HepG2 (cell line): ENCODE results near the gene PAQR5. TPM values are rescaled to one million over a fixed set of nuclear protein-coding genes. Genes with fewer than 3 reads are reported as not detected.

Experiments used
- CAMTA2 ChIP-seq: sonication (generic); formaldehyde crosslinking; IDR thresholded peaks from 2 replicates; pipeline ENCODE4 v1.4.0; 2020; ENCODE audit warnings: mild to moderate bottlenecking, missing genetic modification reagents, borderline replicate concordance
- ETV6 ChIP-seq: sonication (generic); formaldehyde crosslinking; conservative IDR thresholded peaks from 2 replicates; pipeline ENCODE4 v1.4.0; 2020; ENCODE audit warnings: missing genetic modification reagents
- FOSL1 ChIP-seq: sonication (generic); formaldehyde crosslinking; IDR thresholded peaks from 2 replicates; pipeline ENCODE4 v1.9.0; 2021; ENCODE audit warnings: missing genetic modification reagents, borderline replicate concordance
- GPN1 ChIP-seq: sonication (generic); formaldehyde crosslinking; IDR thresholded peaks from 2 replicates; pipeline ENCODE4 v1.5.1; 2020; ENCODE audit warnings: missing genetic modification reagents, borderline replicate concordance
- GZF1 ChIP-seq: sonication (generic); formaldehyde crosslinking; IDR thresholded peaks from 2 replicates; pipeline ENCODE4 v1.5.1; 2020; ENCODE audit warnings: mild to moderate bottlenecking, missing genetic modification reagents
- HOXA5 ChIP-seq: sonication (generic); formaldehyde crosslinking; IDR thresholded peaks from 2 replicates; pipeline ENCODE4 v1.4.0; 2020; ENCODE audit warnings: missing genetic modification reagents
- KDM6A ChIP-seq: IDR thresholded peaks from 2 replicates; pipeline ENCODE4 v1.6.1; 2016; ENCODE audit warnings: low read depth
- KLF15 ChIP-seq: sonication (generic); formaldehyde crosslinking; IDR thresholded peaks from 2 replicates; pipeline ENCODE4 v1.8.1; 2023; ENCODE audit warnings: borderline replicate concordance, mild to moderate bottlenecking, inconsistent platforms, missing genetic modification reagents, mixed read lengths
- MIXL1 ChIP-seq: IDR thresholded peaks from 2 replicates; pipeline ENCODE4 v1.6.1; 2016
- PAF1 ChIP-seq: IDR thresholded peaks from 2 replicates; pipeline ENCODE4 v1.6.1; 2016; ENCODE audit warnings: missing genetic modification reagents, missing compliant biosample characterization
- SALL1 ChIP-seq: sonication (generic); formaldehyde crosslinking; IDR thresholded peaks from 2 replicates; pipeline ENCODE4 v1.8.0; 2022; ENCODE audit warnings: mild to moderate bottlenecking, missing genetic modification reagents
- SMC3 ChIP-seq: IDR thresholded peaks from 2 replicates; pipeline ENCODE4 v1.6.1; 2011; ENCODE audit warnings: low read length, improper control_type of control experiment
- ZFYVE20 ChIP-seq: sonication (generic); formaldehyde crosslinking; IDR thresholded peaks from 2 replicates; pipeline ENCODE4 v1.8.0; 2023; ENCODE audit warnings: low read depth, mild to moderate bottlenecking, moderate library complexity, missing genetic modification reagents, borderline replicate concordance
- ZNF121 ChIP-seq: sonication (generic); formaldehyde crosslinking; IDR thresholded peaks from 2 replicates; pipeline ENCODE4 v1.5.0; 2020; ENCODE audit warnings: mild to moderate bottlenecking, missing genetic modification reagents
- ZNF124 ChIP-seq: sonication (generic); formaldehyde crosslinking; IDR thresholded peaks from 2 replicates; pipeline ENCODE4 v1.4.0; 2020; ENCODE audit warnings: missing genetic modification reagents
- ZNF225 ChIP-seq: sonication (generic); formaldehyde crosslinking; IDR thresholded peaks from 2 replicates; pipeline ENCODE4 v1.4.0; 2020; ENCODE audit warnings: mild to moderate bottlenecking, missing genetic modification reagents
- ZNF234 ChIP-seq: sonication (generic); formaldehyde crosslinking; conservative IDR thresholded peaks from 2 replicates; pipeline ENCODE4 v1.5.1; 2020; ENCODE audit warnings: mild to moderate bottlenecking, missing genetic modification reagents
- ZNF331 ChIP-seq: sonication (generic); formaldehyde crosslinking; IDR thresholded peaks from 2 replicates; pipeline ENCODE4 v1.4.0; 2020; ENCODE audit warnings: missing genetic modification reagents
- ZNF431 ChIP-seq: sonication (generic); formaldehyde crosslinking; IDR thresholded peaks from 2 replicates; pipeline ENCODE4 v1.9.0; 2022; ENCODE audit warnings: missing genetic modification reagents, low read depth, mild to moderate bottlenecking, borderline replicate concordance
- ZNF709 ChIP-seq: sonication (generic); formaldehyde crosslinking; IDR thresholded peaks from 2 replicates; pipeline ENCODE4 v1.5.0; 2020; ENCODE audit warnings: mild to moderate bottlenecking, missing genetic modification reagents
- polyA plus RNA-seq, 8 experiments: library from polyadenylated mRNA; depleted of rRNA in 3 of 8; stranded (reverse) in 7 of 8; unstranded in 1 of 8; fragments of >200 nt; fragmentation: Illumina TruSeq in 4 of 8; extraction: Trizol in 4 of 8; gene quantifications; 2 replicates each; pipeline versions ENCODE4 v1.2.1 to v1.2.3, GENCODE V29; 2011 to 2016; ENCODE audit warnings: low read depth in 4 of 8, missing spikeins in 1 of 8, mixed read lengths in 1 of 8; ENCODE audit not compliant: insufficient read depth in 1 of 8
- total RNA-seq, 5 experiments: library from RNA; depleted of rRNA; stranded (reverse); fragments of >200 nt; fragmentation: Illumina TruSeq; extraction: Trizol; gene quantifications; 2 replicates each; pipeline ENCODE4 v1.2.3, GENCODE V29; 2016; ENCODE audit warnings: low read depth in 1 of 5
- TF ChIP-seq, protein P1 (sequence below), 2 experiments: fragments of 450-650 bp in 1 of 2; sonication (generic) in 1 of 2; formaldehyde crosslinking; IDR thresholded peaks; 2 replicates each; pipeline versions ENCODE4 v1.5.0 to v1.8.0; 2020 to 2022; ENCODE audit warnings: mild to moderate bottlenecking in 1 of 2, missing genetic modification reagents in 1 of 2
- TF ChIP-seq, protein P2 (sequence below): sonication (generic); formaldehyde crosslinking; IDR thresholded peaks from 2 replicates; pipeline ENCODE4 v1.4.0; 2020; ENCODE audit warnings: low read depth, missing genetic modification reagents
- TF ChIP-seq, protein P3 (sequence below): IDR thresholded peaks from 2 replicates; pipeline ENCODE4 v1.6.1; 2016
- TF ChIP-seq, protein P4 (sequence below): sonication (generic); formaldehyde crosslinking; IDR thresholded peaks from 2 replicates; pipeline ENCODE4 v1.5.0; 2020; ENCODE audit warnings: missing genetic modification reagents

The PAQR5 gene
- total and polyA plus RNA-seq, 2 of the 13 experiments (the other 11 are each of a cell fraction or from before 2014, with no cell fraction given) = 0.53 to 1.3 TPM

DNA sequence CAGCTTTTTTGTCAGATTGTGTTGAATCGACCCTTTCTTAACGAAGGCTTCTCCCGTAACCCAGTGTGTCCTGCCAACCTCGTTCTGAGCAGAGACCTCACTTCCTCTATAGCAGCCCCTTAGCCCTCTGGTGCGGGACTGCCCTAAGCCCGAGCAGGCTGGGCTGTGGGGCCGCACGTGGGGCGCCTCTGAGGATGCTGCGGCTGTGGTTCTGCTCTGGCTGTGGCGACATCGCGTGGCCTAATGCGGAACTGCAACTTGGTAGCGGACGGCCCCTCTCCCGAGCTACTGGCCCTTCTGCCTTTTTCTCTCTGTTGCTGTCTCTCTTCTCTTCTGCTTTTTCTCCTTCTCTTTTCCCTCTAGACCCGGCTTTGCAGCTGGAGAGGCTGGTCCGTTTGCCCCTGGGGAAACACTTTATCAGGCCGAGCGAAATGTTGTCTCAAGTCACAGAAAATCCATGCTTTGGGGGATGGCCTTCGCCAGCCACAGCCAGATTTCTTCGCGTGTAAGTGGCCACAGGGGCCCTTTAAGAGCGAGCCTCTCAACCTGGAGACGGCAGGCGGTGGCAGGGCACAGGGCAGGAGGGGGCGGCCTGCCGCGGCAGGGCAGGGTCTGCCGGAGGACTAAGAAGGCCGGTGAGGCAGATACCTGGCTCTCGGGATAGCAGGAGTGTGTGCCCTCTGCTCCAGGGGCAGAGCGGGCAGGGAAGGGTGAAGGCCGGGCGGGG, 96.0 kb downstream of the PAQR5 start (continued):
- TF ChIP-seq, protein P1, sequence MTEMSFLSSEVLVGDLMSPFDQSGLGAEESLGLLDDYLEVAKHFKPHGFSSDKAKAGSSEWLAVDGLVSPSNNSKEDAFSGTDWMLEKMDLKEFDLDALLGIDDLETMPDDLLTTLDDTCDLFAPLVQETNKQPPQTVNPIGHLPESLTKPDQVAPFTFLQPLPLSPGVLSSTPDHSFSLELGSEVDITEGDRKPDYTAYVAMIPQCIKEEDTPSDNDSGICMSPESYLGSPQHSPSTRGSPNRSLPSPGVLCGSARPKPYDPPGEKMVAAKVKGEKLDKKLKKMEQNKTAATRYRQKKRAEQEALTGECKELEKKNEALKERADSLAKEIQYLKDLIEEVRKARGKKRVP (CRISPR knock-in tag; IDR thresholded peaks at IDR 0.05) = no peak
- TF ChIP-seq ZNF431 (no peak), GPN1 (CRISPR knock-in tag) (no peak), KLF15 (CRISPR knock-in tag) (no peak), PAF1 (CRISPR knock-in tag) (no peak), ZNF124 (0 out of 2 replicates have a peak, but pooled peaks have one; percentile 25), GZF1 (CRISPR knock-in tag) (no peak), CAMTA2 (CRISPR knock-in tag) (no peak), MIXL1 (CRISPR knock-in tag) (0 out of 2 replicates have a peak, but pooled peaks have one; percentile 17), ZNF121 (no peak), ZNF709 (CRISPR knock-in tag) (no peak), HOXA5 (CRISPR knock-in tag) (no peak), SMC3 (peak; percentile 42; the same call in 1 of the 2 replicates), FOSL1 (CRISPR knock-in tag) (no peak), ZFYVE20 (CRISPR knock-in tag) (no peak), KDM6A (CRISPR knock-in tag) (no peak), ZNF225 (CRISPR knock-in tag) (0 out of 2 replicates have a peak, but pooled peaks have one; percentile 33), ZNF331 (CRISPR knock-in tag) (peak; percentile 38; the same call in 1 of the 2 replicates), ETV6 (CRISPR knock-in tag) (0 out of 2 replicates have a peak, but pooled peaks have one; percentile 35), ZNF234 (CRISPR knock-in tag) (no peak), SALL1 (CRISPR knock-in tag) (peak; percentile 58; the same call in 1 of the 2 replicates)
- TF ChIP-seq, protein P2, sequence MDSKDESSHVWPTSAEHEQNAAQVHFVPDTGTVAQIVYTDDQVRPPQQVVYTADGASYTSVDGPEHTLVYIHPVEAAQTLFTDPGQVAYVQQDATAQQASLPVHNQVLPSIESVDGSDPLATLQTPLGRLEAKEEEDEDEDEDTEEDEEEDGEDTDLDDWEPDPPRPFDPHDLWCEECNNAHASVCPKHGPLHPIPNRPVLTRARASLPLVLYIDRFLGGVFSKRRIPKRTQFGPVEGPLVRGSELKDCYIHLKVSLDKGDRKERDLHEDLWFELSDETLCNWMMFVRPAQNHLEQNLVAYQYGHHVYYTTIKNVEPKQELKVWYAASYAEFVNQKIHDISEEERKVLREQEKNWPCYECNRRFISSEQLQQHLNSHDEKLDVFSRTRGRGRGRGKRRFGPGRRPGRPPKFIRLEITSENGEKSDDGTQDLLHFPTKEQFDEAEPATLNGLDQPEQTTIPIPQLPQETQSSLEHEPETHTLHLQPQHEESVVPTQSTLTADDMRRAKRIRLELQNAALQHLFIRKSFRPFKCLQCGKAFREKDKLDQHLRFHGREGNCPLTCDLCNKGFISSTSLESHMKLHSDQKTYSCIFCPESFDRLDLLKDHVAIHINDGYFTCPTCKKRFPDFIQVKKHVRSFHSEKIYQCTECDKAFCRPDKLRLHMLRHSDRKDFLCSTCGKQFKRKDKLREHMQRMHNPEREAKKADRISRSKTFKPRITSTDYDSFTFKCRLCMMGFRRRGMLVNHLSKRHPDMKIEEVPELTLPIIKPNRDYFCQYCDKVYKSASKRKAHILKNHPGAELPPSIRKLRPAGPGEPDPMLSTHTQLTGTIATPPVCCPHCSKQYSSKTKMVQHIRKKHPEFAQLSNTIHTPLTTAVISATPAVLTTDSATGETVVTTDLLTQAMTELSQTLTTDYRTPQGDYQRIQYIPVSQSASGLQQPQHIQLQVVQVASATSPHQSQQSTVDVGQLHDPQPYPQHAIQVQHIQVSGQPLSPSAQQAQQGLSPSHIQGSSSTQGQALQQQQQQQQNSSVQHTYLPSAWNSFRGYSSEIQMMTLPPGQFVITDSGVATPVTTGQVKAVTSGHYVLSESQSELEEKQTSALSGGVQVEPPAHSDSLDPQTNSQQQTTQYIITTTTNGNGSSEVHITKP (CRISPR knock-in tag) = no peak
- TF ChIP-seq, protein P3, sequence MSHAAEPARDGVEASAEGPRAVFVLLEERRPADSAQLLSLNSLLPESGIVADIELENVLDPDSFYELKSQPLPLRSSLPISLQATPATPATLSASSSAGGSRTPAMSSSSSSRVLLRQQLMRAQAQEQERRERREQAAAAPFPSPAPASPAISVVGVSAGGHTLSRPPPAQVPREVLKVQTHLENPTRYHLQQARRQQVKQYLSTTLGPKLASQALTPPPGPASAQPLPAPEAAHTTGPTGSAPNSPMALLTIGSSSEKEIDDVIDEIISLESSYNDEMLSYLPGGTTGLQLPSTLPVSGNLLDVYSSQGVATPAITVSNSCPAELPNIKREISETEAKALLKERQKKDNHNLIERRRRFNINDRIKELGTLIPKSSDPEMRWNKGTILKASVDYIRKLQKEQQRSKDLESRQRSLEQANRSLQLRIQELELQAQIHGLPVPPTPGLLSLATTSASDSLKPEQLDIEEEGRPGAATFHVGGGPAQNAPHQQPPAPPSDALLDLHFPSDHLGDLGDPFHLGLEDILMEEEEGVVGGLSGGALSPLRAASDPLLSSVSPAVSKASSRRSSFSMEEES (CRISPR knock-in tag) = peak; percentile 24; the same call in 1 of the 2 replicates
- TF ChIP-seq, protein P4, sequence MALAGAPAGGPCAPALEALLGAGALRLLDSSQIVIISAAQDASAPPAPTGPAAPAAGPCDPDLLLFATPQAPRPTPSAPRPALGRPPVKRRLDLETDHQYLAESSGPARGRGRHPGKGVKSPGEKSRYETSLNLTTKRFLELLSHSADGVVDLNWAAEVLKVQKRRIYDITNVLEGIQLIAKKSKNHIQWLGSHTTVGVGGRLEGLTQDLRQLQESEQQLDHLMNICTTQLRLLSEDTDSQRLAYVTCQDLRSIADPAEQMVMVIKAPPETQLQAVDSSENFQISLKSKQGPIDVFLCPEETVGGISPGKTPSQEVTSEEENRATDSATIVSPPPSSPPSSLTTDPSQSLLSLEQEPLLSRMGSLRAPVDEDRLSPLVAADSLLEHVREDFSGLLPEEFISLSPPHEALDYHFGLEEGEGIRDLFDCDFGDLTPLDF (CRISPR knock-in tag) = no peak
